Umbilical cord (tissue), 2 donors: Measurements from ENCODE around the gene TMEM135. TPM values are rescaled to one million over a fixed set of nuclear protein-coding genes. Genes with fewer than 3 reads are reported as not detected.
A peak's percentile ranks its signal among the peaks of the same experiment; 100 is the strongest.
"Not testable (repeated sequence)": the region's sequence is repeated elsewhere in the genome, so short reads cannot be mapped to it uniquely, and the experiment has no call there.

ENCODE experiments used
- DNase-seq: peaks from one replicate; pipeline ENCODE4 v3.0.0-alpha.2; 2015; ENCODE audit warnings: low spot score
- total RNA-seq: library from RNA; depleted of rRNA; stranded (reverse); fragments of >200 nt; gene quantifications from one replicate; pipeline ENCODE4 v1.2.3, GENCODE V29; 2014; ENCODE audit warnings: low replicate concordance; ENCODE audit not compliant: insufficient read depth

The TMEM135 gene
- total RNA-seq, 1 donor from 2014 or later = 14.7 TPM

DNA sequence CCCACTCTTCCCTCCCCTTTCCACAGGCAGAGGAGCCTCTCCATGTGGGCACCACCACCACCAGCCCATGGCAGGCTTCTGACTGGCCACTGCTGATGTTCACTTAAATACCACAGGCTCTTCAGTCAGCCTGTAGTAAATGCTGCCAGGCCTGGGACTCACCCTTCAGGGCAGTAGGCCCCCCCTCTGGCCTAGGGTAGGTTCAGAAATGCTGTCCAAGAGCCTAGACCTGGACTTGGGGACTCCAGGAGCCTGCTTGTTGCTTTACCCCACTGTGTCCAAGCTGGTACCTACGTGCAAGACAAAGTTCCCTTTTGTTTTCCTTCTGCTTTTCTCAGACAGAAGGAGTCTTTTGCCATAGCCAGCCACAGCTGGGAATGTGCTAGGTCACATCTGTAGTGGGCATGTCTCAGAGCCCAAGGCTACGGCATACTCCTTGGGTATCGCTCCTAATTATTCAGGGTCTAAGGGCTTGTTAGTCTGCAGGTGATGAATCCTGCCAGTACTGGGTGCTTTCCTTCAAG, 38.6 kb downstream of the TMEM135 start:
- DNase-seq = no peak

DNA sequence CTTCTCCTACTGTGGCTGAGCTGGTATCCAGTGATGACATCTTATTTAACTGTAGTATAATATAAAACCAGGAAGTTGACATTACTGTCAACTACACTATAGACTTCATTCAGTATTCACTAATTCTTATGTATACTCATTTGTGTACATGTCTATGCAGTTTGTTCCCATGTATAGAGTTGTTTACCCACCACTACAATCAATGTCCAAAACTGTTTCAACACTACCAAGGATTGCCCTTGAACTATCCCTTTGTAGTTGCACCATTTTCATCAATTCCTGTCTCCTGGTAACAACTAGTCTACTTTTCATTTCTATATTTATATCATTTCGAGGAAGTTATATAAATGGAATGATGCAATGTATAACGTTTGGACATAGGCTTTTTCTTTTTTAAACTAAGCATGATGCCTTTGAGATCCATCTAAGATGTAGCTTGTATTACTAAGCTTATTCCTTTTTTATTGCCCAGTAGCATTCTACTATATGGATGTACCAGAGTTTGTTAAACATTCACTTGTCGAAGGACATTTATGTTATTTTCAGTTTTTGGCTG, 39.2 kb downstream of the TMEM135 start:
- DNase-seq = no peak

DNA sequence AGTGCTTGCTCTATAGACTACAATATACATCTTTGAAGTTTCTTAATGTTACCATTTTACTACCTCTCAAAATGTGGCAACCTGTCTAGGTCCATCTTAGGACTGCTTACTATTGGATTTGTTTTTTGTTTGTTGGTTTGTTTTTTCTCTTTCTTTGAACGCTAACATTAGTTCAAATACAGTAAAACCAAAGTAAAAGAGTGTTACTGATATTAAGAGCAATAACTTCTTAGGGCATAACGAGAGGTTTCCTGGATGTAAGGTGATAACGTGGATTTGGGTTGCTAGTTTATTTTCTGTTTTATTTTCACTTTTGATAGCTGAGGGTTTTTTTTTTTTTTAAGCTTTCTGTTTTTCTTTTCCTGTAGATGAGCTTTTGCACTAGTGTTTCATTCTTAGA, 43.6 kb downstream of the TMEM135 start:
- DNase-seq = no peak

DNA sequence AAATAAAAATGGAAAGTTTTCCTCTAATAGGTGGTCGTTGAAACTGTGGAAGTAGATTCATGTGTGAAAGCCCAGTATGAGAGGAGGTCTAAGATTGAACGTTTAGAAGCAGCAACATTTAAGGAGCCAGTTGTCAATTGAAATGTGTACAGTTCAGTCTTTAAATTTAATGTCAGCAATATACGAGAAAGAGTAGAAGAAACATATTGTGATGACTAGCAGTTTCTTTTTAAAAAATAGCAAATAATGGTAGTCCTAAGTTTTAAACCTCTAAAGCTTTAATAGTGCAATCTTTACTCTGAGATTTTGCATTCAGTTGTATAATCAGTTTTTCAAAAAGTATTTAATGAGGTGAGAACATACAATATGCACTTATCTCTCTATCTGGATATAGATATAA, 44.9 kb downstream of the TMEM135 start:
- DNase-seq = no peak

DNA sequence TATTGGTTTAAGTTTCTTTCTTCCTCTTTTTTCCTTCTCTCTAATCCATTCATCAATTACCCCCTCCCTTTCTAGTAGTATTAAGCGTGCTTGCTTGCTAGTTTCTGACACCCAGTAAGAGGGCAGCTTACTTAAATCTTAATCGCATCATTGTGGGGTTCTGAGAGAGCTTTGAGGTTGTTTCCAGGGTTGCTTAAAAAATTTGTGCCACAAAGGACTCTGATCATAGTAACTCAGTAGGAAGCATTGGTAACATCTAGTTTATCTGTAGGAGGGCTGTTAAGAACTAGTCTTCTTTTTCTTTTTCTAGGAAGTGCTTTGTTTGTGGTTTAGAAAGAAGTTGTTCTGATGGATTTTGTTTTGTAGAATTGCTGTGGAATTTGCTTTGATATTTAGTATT, 45.3 kb downstream of the TMEM135 start:
- no peak for DNase-seq

DNA sequence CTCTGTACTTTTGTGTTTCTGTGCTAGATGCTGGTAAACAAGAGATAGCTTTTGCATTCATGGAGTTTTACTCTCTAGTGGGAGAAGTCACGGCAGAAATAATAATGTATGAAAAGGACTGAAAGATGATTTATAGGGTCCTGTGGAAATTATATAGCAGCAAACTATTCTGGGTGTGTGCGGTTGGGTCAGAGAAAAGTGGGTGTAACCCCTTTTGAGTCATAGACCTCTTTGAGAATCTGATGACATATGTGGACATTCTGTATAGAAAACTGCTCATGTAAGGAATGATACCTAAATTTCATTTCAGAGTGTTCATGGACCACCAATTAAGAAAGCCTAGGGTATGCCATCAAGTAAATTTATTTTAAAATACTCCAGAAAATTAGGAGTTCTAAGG, 54.4 kb downstream of the TMEM135 start:
- DNase-seq = no peak

DNA sequence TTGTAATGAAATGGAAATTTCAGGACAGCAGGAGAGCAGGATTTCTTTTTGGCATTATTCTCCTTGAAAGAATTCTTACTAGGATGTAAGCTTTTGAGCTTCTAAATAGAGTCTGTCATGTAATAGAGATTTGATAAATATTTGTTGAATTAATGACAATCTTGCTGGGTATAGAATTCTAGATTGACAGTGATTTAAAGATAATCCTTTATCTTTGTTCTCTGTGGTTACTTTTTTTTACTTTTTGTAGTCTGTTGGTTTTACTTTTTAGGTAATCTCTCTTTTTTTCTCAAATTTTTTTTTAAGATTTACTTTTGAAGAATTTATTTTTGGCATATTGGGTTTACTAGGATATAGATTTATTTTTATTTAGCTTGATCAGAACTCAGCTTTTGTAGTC, 54.8 kb downstream of the TMEM135 start:
- DNase-seq = no peak

DNA sequence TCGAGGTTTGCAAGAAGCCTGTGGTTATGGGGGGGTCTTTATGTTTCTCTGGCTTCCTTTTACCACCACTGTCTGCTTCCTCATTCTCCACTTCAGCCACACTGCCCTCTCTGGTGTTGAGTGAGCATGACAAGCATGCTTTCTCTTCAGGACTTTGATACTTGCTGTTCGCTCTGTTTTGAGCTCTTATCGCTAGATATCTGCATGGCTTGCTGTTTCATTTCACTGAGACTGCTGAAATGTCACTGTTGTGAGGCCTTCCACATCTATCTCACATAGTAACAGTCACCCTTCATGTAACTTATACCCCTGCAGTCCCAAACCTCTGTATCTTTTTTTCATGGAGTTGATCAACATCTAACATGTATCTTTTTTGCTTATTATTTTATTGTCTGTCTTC, 59.8 kb downstream of the TMEM135 start:
- DNase-seq = peak; percentile 73

DNA sequence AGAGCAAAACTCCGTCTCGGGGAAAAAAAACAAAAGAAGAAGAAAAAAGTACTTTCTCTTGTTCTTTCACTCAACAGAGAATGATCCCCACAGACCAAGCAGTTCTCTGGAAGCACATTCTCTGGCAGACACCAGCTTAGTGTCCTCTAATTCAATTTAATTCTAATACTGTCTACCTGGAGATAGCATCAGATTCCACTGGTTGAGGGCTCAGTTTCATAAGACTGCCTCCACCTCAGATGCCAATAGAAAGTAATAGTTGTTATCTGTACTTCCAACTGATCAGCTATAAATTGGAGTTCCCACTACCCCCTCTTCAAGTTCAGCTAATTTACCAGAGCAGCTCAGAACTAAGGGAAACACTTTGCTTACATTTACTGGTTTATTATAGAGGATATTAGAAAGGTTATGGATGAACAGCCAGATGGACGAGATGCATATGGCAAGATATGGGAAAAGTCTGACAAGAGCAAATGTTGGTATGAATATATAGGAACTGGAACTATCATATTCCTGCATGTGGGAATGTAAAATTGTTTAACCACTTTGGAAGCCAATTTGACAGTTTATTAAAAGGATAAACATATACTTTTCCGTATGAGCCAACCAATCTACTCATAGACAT, 64.3 kb downstream of the TMEM135 start:
- DNase-seq = no peak

DNA sequence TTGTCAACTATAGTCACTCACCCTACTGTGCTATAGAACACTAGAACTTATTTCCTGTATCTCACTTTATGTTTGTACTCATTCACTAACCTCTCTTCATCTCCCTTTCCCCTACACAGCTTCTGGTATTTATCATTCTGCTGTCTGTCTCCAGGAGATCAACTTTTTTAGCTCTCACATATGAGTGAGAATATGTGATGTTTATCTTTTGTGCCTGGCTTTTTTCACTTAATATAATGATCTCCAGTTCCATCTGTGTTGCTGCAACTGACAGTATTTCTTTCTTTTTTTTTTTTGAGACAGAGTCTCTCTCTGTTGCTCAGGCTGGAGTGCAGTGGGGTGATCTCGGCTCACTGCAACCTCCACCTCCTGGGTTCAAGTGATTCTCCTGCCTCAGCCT, 68.1 kb downstream of the TMEM135 start:
- DNase-seq = peak; percentile 73

DNA sequence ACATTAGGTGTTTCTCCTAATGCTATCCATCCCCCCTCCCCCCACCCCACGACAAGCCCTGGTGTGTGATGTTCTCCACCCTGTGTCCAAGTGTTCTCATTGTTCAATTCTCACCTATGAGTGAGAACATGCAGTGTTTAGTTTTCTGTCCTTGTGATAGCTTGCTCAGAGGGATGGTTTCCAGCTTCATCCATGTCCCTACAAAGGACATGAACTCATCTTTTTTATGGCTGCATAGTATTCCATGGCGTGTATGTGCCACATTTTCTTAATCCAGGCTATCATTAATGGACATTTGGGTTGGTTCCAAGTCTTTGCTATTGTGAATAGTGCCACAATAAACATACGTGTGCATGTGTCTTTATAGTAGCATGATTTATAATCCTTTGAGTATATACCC, 69.6 kb downstream of the TMEM135 start:
- not testable (repeated sequence) for DNase-seq

DNA sequence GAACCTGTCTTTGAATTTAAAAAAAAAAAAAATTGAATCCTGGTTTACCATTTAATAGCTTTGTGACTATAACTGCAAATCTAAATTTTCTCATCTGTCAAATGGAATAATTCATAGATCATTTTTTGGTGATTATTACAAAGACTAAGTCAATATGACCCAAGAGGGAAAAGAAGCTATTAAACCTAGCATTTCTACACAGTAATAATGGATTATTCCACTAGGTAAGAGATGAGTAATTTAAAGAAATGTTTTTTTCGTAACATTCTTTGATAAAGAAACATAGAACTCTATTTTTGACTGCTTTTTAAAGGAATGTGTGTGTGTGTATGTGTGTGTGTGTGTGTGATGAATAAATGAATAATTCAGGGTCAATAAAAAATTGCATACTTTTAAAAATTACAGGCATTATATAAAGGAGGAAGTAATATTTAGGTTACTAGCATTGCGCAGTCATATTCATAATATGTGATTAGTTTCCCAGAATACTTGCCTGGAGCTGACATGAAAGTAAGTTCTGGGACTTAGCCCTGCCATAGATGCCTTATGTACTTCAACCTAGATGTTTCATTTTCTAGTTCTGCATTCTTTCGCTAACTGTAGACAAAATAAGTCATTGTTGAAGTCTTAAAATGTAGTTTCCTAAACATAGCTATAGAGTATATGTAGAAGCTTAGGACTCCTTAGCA, 72.9 kb downstream of the TMEM135 start:
- no peak for DNase-seq

DNA sequence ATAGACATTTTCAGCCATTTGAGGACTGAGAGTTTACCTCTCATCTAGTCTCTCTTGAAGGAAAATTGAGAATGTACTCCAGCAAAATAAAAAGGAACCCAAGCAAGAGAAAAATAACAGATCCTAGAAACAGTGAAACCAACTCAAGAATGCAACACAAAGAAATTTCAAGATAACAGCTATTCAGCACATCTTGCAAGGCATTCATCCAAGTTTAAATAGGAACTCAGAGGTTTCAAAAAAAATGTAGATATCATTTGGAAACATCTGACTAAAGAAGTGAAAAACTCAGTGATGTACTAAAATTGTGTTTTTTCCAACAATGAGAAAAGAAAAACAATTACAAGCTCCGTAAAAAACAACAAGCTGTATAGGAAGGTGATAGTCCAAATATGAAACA, 76.4 kb downstream of the TMEM135 start:
- peak; percentile 23 for DNase-seq

DNA sequence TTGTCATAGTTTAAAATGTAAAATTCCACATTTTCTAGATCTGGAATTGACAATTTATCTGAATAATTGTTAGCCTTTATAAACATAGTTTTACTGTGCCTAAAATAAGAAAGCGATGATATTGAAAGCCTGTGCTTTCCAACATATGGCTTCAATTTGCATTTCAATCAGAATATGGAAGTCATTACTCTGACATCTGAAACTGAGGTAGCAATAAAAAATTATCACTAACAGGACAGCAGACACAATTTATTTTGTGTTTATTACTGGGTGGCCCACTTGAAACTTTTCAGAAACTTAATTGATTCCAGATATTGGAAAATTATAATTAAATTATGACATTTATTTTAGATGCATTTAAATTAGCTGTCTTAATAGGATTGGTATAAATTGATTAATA, 78.5 kb downstream of the TMEM135 start:
- DNase-seq = no peak

DNA sequence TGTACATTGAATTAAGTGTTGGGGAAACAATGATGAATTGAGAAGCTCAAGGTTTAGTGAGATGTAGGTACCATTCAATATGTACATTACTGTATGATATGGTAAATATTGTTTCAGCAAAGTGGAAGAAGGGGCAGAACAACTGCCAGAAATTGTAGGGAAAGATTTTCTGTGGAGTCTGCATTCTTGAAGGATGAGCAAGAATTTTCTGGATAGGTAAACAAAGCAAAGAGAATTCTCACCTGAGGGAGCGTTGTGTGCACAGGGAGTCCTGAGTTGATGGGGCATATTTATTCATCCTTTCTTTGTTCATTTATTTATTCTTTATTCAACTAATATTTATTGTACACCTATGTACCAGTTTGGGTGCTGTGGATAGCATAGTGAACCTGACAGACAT, 83.2 kb downstream of the TMEM135 start:
- no peak for DNase-seq

DNA sequence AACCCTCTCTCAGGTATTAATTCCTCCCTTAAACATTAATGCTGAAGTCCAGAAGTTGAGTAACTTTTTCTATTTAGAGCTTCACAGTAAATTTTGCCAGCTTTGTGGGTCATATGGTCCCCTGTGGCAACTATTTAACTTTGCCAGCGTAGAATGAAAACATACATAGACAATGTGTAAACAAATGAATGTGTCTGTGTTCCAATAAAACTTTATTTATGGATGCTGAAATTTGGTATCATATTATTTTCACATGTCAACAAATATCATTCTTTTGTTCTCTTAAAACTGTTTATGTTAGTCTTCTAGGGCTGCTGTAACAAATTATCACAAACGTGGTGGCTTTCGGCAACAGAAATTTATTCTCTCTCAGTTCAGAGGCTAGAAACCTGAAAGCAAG, 85.1 kb downstream of the TMEM135 start:
- DNase-seq = no peak

DNA sequence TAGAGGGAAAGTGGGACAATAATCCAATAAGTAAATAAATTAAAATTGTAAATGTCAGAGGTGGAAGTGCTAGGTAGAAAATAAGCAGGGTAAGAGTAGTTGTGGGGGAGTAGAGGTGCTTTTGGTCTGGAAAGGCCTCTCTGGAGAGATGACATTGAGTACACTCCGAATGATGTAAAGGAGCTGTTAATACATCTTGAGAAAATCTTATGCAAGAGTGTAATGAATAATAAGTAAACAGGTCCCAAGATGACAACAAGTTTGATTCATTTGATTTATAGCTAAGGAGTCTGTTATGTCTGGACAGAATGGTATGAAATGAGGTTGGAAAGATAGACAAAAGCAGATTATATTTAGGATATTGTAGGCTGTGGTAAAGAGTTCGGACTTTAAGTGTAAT, 87.5 kb downstream of the TMEM135 start:
- no peak for DNase-seq

DNA sequence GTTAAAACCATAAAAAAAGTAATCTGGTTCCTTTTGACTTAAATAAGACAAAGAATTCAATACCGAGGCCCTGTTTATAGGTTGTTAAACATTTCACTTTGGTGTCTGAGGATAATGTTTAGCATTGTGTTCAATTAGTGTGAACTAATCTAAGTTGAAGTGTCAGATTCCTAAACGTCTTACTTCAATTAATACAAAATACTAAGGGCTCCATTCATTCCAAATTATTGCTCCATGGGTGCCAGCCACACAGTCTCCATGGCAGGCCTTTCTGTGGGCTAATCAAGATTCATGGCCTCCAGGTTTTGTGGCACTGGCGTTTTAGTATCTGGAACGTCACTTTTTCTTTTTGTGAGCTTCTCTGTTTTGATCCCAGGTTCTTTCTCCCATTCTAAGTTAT, 89.4 kb downstream of the TMEM135 start:
- no peak for DNase-seq

DNA sequence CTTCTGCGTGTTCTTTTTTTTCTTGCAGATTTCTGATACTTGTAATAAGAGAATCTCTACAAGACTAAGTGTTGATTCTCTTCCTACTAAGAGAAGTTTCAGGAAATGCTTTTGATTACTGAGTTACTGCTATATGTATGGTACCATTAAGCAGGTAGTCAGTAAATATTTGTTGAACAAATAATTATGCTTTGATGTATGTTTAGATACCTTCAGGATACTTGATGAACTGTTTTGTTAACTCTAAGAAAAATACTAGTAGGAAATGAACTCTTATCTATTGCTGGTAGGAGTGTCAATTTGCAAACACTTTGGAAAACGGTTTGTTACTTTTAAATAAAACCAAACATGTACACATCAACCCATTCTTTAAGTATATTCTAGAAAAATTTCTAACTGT, 90.6 kb downstream of the TMEM135 start:
- no peak for DNase-seq

DNA sequence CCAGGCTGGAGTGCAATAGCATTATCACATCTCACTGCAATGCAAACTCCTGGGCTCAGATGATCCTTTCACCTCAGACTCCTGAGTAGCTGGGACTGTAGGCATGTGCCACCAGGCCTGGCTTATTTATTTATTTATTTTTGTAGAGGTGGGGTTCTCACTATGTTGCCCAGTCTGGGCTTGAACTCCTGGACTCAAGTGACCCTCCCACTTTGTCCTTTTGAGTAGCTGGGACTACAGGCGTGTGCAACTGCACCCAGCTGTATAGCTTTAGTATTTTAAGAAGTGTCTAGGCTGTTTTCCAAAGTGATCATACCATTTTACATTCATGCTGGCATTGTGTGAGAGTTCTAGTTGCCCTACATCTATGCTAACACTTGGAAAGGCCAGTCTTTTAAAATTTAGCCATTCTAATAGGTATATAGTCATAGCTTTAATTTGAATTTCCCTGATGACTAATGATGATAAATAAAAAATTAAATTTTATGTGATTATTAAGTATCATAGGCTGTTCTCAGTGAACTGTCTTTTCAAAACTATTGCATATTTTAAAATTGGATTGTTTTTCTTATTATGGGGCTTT, 96.9 kb downstream of the TMEM135 start:
- DNase-seq = no peak

DNA sequence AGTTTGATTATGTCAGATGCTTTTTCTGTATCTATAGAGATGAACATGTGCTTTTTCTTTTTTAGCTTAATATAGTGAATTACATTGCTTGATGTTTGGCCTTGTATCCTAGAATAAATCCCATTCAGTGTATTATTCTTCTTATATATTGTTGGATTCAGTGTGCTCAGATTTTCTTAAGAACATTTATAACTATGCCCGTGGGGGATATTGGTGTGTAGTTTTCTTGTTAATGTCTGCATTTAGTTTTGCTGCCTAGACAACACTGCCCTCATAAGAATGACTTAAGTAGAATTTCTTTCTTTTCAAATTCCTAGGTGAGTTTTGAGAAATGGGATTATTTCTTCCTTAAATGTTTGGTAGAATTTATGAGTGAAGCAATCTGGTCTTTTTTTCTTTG, 98.5 kb downstream of the TMEM135 start:
- DNase-seq = no peak

DNA sequence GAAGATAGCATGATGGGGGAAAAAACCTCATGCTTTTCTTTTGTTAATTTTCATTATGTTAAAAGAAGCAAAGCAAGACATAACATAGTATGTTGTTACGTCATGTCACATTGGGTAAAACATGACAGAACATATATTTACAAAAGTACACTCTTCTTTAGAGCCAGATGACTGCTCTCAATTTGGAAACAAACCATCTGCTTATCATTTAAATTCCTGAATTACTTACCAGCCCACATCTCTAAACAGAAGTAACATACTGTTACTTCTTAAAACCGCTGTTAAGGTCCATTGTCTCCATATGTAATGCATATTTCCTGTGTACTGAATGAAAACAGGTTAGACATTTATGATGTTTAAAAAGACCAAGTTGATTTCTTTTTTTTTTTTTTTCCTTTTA, 100.0 kb downstream of the TMEM135 start:
- no peak for DNase-seq

DNA sequence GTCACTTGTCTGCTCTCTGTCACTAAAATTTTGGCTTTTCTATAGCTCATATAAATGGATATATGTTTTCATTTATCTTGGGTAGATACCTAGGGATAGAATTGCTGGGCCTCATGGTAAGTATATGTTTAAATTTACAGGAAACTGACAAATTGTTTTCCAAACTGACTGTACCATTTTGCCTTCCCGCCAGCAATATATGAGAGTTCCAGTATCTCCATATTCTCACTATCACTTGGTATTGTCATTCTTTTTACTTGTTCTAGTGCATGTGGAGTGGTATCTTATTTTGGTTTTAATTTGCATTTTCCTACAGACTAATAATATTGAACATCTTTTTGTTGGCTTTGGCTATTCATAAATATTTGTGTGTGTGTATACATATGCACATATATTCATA, 101.7 kb downstream of the TMEM135 start:
- DNase-seq = no peak
